Measurements from ENCODE around the gene MICU2. TPM values are rescaled to one million over a fixed set of nuclear protein-coding genes. Genes with fewer than 3 reads are reported as not detected.

MICU2 gene
- total and polyA plus RNA-seq, 2 of the 4 experiments (the other 2 are of a cell fraction) = 14.9 to 25.0 TPM

DNA sequence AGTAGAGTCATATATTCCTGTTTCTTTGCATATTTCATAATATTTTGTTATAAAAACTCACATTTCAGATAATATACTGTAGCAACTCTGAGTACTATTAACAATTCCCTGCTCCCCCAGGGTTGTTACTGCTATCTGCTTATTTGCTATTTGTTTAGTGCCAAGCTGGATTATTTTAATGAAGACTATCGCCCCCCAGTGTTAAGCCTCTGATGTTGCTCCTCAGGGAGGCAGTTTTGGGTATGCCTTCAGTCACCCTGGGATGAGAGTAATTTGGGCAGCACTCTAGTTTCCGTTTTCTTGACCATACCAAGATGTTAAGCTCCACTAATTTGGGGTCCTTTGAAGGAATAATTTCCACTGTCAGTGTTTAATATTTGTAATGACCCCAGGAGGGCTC is 46.0 kb downstream of the MICU2 start:
- ChIA-PET POLR2A (ENCODE audit: unreplicated experiment) (no interaction called here), CTCF (interaction anchor here (0.7 to 1.3 kb wide), 3 partner anchors 9 to 107 kb away, joined by 3 read pairs; no protein-coding TSS in a partner anchor)
- H2BK5ac ChIP-seq (ENCODE audit: low read depth, low read length, poor library complexity, severe bottlenecking) = no peak overlapping the region
- no peak overlapping the region for H2AFZ ChIP-seq (replicated peaks; ENCODE audit: low read length, poor library complexity)
- no peak overlapping the region for H3K4me3 ChIP-seq (ENCODE audit: insufficient read depth, low read depth, low read length)
- no peak overlapping the region for H3K14ac ChIP-seq (replicated peaks; ENCODE audit: low read depth, low read length)
- no peak overlapping the region for H3K4ac ChIP-seq (ENCODE audit: low read depth, low read length)
- H2BK120ac ChIP-seq (ENCODE audit: low read depth, low read length) = no peak overlapping the region
- H3K56ac ChIP-seq (ENCODE audit: extremely low read depth, insufficient read depth, low read length) = no peak overlapping the region
- H3K4me1 ChIP-seq (ENCODE audit: control insufficient read depth, insufficient read depth, low read length) = no peaks in the 10 kb centered on the region
- no peak overlapping the region for H3K4me2 ChIP-seq (ENCODE audit: low read depth, low read length)
- no peak overlapping the region for H3K9ac ChIP-seq (ENCODE audit: low read depth, low read length)
- no TSS peak for BruUV-seq (replicated peaks)
- no peak overlapping the region for H4K5ac ChIP-seq (ENCODE audit: low read depth, low read length)
- intact Hi-C loops (cut with micrococcal nuclease) = loop anchor here (1.0 kb wide), 1 partner anchor 25 kb away; no protein-coding TSS in a partner anchor
- DNase-seq (no peak), ATAC-seq (ENCODE audit: low read depth) (no peak)
- in situ Hi-C loops (cut with MboI; ENCODE audit: low sequenced_read_pairs) = no loop called here
- no peaks in the 10 kb centered on the region for H4K20me1 ChIP-seq (ENCODE audit: insufficient read depth, low read length)
- H2AK9ac ChIP-seq (replicated peaks; ENCODE audit: low read depth, low read length, poor library complexity) = no peak overlapping the region
- no peak overlapping the region for H4K8ac ChIP-seq (ENCODE audit: low read depth in 2 of 2, low read length in 2 of 2)
- H3K27ac ChIP-seq (ENCODE audit: insufficient read depth, low read length) = no peak overlapping the region
- no CpG with 5 or more reads among the region's 2 CpGs for WGBS, 2 experiments (ENCODE audit: extremely low coverage in 2 of 2, insufficient read length in 1 of 2)
- TF ChIP-seq, protein P1, sequence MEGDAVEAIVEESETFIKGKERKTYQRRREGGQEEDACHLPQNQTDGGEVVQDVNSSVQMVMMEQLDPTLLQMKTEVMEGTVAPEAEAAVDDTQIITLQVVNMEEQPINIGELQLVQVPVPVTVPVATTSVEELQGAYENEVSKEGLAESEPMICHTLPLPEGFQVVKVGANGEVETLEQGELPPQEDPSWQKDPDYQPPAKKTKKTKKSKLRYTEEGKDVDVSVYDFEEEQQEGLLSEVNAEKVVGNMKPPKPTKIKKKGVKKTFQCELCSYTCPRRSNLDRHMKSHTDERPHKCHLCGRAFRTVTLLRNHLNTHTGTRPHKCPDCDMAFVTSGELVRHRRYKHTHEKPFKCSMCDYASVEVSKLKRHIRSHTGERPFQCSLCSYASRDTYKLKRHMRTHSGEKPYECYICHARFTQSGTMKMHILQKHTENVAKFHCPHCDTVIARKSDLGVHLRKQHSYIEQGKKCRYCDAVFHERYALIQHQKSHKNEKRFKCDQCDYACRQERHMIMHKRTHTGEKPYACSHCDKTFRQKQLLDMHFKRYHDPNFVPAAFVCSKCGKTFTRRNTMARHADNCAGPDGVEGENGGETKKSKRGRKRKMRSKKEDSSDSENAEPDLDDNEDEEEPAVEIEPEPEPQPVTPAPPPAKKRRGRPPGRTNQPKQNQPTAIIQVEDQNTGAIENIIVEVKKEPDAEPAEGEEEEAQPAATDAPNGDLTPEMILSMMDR (conservative IDR thresholded peaks at IDR 0.05; ENCODE audit: low read depth, low read length) = 0 out of 2 replicates have a peak, but pooled peaks have one; percentile 31
- TF ChIP-seq, protein P2, sequence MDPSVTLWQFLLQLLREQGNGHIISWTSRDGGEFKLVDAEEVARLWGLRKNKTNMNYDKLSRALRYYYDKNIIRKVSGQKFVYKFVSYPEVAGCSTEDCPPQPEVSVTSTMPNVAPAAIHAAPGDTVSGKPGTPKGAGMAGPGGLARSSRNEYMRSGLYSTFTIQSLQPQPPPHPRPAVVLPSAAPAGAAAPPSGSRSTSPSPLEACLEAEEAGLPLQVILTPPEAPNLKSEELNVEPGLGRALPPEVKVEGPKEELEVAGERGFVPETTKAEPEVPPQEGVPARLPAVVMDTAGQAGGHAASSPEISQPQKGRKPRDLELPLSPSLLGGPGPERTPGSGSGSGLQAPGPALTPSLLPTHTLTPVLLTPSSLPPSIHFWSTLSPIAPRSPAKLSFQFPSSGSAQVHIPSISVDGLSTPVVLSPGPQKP (IDR thresholded peaks at IDR 0.05; ENCODE audit: borderline replicate concordance, low read depth, low read length) = no peak
- H4K91ac ChIP-seq (ENCODE audit: insufficient read depth, low read depth, low read length) = no peak overlapping the region
- H2AK5ac ChIP-seq (ENCODE audit: low read depth, low read length) = no peak overlapping the region
- H3K9me1 ChIP-seq (ENCODE audit: insufficient read depth, low read length) = no peaks in the 10 kb centered on the region
- H2BK20ac ChIP-seq (ENCODE audit: low read depth, low read length) = no peak overlapping the region
- H3K9me3 ChIP-seq (ENCODE audit: control insufficient read depth, insufficient read depth, low read length) = no peaks in the 10 kb centered on the region
- no peaks in the 10 kb centered on the region for H3K27me3 ChIP-seq (ENCODE audit: control insufficient read depth, insufficient read depth, low read length)
- dilution Hi-C loops (cut with HindIII; ENCODE audit: low sequenced_read_pairs, unreplicated experiment) = no loop called here
- no peaks in the 10 kb centered on the region for H3K36me3 ChIP-seq (ENCODE audit: control insufficient read depth, insufficient read depth, low read length)
- peaks cover 8 to 17% of the 10 kb centered on the region in 2 experiments; a peak in 3 of 4 replicates for H3K79me1 ChIP-seq (ENCODE audit: low read depth in 1 of 2, low read length in 2 of 2)
- H3K23ac ChIP-seq (ENCODE audit: low read depth, low read length) = no peak overlapping the region
- H2BK15ac ChIP-seq (ENCODE audit: low read depth, low read length) = no peak overlapping the region
- no peak overlapping the region for H3K18ac ChIP-seq (ENCODE audit: low read depth, low read length)

Measured in IMR-90 (cell line).